Lower lobe of right lung (tissue), 2 donors: ENCODE results near the gene SRRT. TPM values are rescaled to one million over a fixed set of nuclear protein-coding genes. Genes with fewer than 3 reads are reported as not detected.
A peak's percentile ranks its signal among the peaks of the same experiment; 100 is the strongest.
"Not testable (repeated sequence)": the region's sequence is repeated elsewhere in the genome, so short reads cannot be mapped to it uniquely, and the experiment has no call there.

Experiments
- ATAC-seq, 2 donors: fragments of 200-7000 bp; cut with Tn5 transposase; one replicate each; pipeline ENCODE4 v1.9.1; 2020 to 2022; ENCODE audit warnings: mild to moderate bottlenecking in 2 of 2, moderate library complexity in 2 of 2
- DNase-seq: peaks from one replicate; pipeline ENCODE4 v3.0.0-alpha.2; 2020
- H3K27ac ChIP-seq: fragments of 200-600 bp; one replicate; pipeline ENCODE4 v1.8.0; 2022
- H3K27me3 ChIP-seq: fragments of 200-600 bp; one replicate; pipeline ENCODE4 v1.8.0; 2022; ENCODE audit warnings: low read depth
- H3K36me3 ChIP-seq: fragments of 200-600 bp; one replicate; pipeline ENCODE4 v1.8.0; 2022; ENCODE audit warnings: mild to moderate bottlenecking
- H3K4me1 ChIP-seq: fragments of 200-600 bp; one replicate; pipeline ENCODE4 v1.8.0; 2022
- H3K4me3 ChIP-seq: fragments of 200-600 bp; one replicate; pipeline ENCODE4 v1.8.0; 2022; ENCODE audit warnings: mild to moderate bottlenecking
- H3K9me3 ChIP-seq: fragments of 200-600 bp; one replicate; pipeline ENCODE4 v1.8.0; 2022
- intact Hi-C: fragments of 100-400 bp; cut with DNase I; formaldehyde crosslinking; loops from one replicate; pipeline ENCODE4 v1.11.0; 2022
- total RNA-seq: library from RNA; stranded (reverse); fragmentation: NEBNext Ultra II Directional; extraction: Animal tissue kit (Norgen Biotek cat#: 25700); gene quantifications from one replicate; pipeline ENCODE4 v1.2.1, GENCODE V29; 2021
- TF ChIP-seq, protein P1 (sequence below): fragments of 200-600 bp; IDR thresholded peaks from one replicate; pipeline ENCODE4 v1.8.0; 2022; ENCODE audit warnings: antibody characterized with exemption, mild to moderate bottlenecking
- donor health status: DM: no; HTN: yes; CAD: no; lungs with severe emphysema.

Gene SRRT
- total RNA-seq, 1 donor from 2014 or later = 105 TPM

DNA sequence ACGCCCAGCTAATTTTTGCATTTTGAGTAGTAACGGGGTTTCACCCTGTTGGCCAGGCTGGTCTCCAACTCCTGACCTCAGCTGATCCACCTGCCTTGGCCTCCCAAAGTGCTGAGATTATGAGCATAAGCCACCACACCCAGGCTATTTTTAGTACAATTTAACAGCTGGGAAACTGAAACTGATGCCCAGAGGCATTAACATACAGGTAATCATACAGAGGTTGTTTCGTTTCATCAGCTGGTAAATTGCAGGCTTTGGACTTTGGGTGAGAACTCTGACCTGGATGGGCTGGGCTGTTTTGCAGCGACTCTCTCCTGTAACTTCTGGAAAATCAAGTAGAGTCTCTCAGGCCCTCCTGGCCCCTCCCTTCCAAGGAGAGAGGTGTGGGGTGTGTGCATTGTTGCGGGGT, 27.0 kb downstream of the SRRT start:
- intact Hi-C loops = no loop called here
- Histone ChIP-seq H3K4me1 (no peaks in the 10 kb centered on the region), H3K27ac (no peak overlapping the region), H3K36me3 (no peaks in the 10 kb centered on the region), H3K4me3 (no peak overlapping the region), H3K27me3 (peaks cover 35% of the 10 kb centered on the region), H3K9me3 (no peaks in the 10 kb centered on the region)
- ATAC-seq (no peak), DNase-seq (no peak)
- TF ChIP-seq, protein P1, sequence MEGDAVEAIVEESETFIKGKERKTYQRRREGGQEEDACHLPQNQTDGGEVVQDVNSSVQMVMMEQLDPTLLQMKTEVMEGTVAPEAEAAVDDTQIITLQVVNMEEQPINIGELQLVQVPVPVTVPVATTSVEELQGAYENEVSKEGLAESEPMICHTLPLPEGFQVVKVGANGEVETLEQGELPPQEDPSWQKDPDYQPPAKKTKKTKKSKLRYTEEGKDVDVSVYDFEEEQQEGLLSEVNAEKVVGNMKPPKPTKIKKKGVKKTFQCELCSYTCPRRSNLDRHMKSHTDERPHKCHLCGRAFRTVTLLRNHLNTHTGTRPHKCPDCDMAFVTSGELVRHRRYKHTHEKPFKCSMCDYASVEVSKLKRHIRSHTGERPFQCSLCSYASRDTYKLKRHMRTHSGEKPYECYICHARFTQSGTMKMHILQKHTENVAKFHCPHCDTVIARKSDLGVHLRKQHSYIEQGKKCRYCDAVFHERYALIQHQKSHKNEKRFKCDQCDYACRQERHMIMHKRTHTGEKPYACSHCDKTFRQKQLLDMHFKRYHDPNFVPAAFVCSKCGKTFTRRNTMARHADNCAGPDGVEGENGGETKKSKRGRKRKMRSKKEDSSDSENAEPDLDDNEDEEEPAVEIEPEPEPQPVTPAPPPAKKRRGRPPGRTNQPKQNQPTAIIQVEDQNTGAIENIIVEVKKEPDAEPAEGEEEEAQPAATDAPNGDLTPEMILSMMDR = no peak

DNA sequence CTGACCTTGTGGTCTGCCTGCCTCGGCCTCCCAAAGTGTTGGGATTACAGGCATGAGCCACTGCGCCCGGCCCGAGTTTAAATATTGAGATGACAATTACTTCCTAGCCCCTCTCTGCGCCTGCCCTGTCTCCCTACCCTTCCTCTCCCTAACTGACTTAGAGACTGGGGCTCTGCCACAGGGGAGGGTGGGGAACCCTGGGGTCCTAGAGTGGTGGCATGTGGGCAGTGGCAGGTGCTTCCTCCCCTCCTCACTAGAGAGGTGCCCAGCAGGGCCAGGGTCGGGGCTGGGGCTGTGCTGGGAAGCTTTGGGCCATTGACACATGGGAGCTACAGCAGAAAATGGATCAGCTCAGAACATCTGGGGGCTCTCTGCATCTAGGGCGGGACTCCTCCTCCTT, 27.7 kb downstream of the SRRT start:
- H3K9me3 ChIP-seq = no peaks in the 10 kb centered on the region
- ATAC-seq (no peak), DNase-seq (no peak)
- no peaks in the 10 kb centered on the region for H3K4me1 ChIP-seq
- no peaks in the 10 kb centered on the region for H3K36me3 ChIP-seq
- TF ChIP-seq, protein P1 = no peak
- peaks cover 29% of the 10 kb centered on the region for H3K27me3 ChIP-seq
- H3K4me3 ChIP-seq = no peak overlapping the region
- H3K27ac ChIP-seq = no peak overlapping the region
- intact Hi-C loops = no loop called here

DNA sequence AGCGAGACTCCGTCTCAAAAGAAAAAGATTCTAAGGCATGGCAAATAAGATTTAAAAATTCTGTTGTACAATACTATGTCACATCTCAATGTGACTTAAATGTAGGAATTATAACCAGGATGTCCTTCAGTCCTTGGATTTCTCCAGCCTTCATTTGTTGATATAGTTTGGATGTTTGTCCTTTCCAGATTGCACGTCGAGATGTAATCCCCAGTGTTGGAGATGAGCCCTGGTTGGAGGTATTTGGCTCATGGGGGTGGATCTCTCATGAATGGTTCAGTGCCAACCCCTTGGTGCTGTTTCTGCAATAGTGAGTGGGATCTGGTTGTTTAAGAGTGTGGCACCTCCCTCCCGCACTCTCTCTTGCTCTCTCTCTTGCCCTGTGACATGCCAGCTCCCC, 33.6 kb downstream of the SRRT start:
- TF ChIP-seq, protein P1 = no peak
- ATAC-seq = no peak
- Histone ChIP-seq H3K27me3 (no peaks in the 10 kb centered on the region), H3K36me3 (no peaks in the 10 kb centered on the region), H3K4me1 (no peaks in the 10 kb centered on the region), H3K27ac (no peak overlapping the region), H3K9me3 (no peaks in the 10 kb centered on the region), H3K4me3 (no peak overlapping the region)
- intact Hi-C loops = no loop called here
- no peak for DNase-seq

DNA sequence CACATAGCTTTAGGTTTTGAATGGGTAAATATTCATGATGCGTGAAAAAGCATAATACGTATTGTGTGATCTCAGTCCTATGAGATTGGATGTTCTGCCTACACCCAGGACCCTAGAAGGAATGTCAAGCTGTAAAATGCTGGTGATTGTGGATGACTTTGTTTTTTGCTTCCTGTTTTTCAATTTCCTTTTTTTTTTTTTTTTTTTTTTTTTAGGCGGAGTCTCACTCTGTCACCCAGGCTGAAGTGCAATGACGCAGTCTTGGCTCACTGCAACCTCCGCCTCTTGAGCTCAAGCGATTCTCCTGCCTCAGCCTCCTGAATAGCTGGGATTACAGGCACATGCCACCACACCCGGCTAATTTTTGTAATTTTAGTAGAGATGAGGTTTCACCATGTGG, 35.5 kb downstream of the SRRT start:
- H3K4me1 ChIP-seq, H3K9me3 ChIP-seq, H3K27ac ChIP-seq, H3K27me3 ChIP-seq, intact Hi-C loops, H3K36me3 ChIP-seq, DNase-seq, H3K4me3 ChIP-seq: not testable (repeated sequence)
- ATAC-seq = peak; percentile 31 to 32

DNA sequence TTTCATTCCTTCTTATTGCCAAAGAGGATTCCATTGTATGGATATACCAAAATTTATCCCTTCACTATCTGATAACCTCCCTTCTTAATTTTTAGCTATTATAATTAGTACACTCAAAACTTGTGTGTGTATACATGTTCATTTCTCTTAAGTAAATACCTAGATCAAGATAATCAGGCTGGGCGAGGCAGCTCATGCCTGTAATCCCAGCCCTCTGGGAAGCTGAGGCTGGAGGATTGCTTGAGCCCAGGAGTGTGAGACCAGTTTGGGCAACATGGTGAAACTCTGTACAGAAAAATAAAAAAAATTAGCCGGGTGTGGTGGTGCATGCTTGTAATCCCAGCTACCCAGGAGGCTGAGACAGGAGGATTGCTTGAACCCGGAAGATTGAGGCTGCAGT, 36.6 kb downstream of the SRRT start:
- H3K27me3 ChIP-seq = no peaks in the 10 kb centered on the region
- H3K4me3 ChIP-seq = no peak overlapping the region
- H3K4me1 ChIP-seq = no peaks in the 10 kb centered on the region
- TF ChIP-seq, protein P1 = no peak
- H3K27ac ChIP-seq = no peak overlapping the region
- H3K9me3 ChIP-seq = no peaks in the 10 kb centered on the region
- intact Hi-C loops = no loop called here
- no peak for ATAC-seq
- H3K36me3 ChIP-seq = no peaks in the 10 kb centered on the region
- no peak for DNase-seq

DNA sequence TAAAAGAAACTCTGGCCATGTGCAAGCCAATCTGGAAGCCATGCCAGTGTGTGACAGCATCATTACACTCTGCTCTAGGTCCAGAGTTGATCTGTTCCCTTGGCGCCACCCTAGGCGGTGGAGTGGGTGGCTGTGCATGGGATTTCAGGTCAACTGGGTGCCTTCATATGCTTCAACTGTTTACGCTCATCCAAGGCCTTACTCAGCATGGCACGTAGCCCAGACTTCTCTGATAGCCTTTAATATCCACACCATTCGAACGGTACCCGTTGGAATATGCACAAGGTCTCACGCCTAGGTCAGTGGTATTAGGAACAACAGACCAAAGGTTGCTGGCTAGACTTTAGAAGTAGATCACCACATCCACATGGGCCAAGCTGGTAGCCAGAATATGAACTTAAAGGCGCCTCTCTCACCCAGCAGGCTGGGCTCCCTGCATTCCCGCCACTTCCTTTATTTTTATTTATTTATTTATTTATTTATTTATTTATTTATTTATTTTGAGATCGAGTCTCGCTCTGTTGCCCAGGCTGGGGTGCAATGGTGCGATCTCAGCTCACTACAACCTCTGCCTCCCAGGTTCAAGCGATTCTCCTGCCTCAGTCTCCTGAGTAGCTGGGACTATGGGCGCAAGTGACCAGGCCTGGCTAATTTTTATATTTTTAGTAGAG, 39.4 kb downstream of the SRRT start:
- H3K9me3 ChIP-seq = no peaks in the 10 kb centered on the region
- no peaks in the 10 kb centered on the region for H3K4me1 ChIP-seq
- TF ChIP-seq, protein P1 = no peak
- intact Hi-C loops = no loop called here
- no peak for DNase-seq
- no peak for ATAC-seq
- H3K4me3 ChIP-seq = no peak overlapping the region
- no peaks in the 10 kb centered on the region for H3K36me3 ChIP-seq
- no peak overlapping the region for H3K27ac ChIP-seq
- H3K27me3 ChIP-seq = no peaks in the 10 kb centered on the region
